HEK293 (cell line): ENCODE results near the gene NRP1.

Source experiments
- CTCF ChIA-PET: fragments of 350-600 bp; formaldehyde crosslinking; extraction: SDS; loops from one replicate; lab custom pipeline; 2021; ENCODE audit warnings: antibody characterized with exemption; lab: Yijun Ruan, JAX
- POLR2A ChIA-PET: fragments of 300-600 bp; formaldehyde crosslinking; extraction: SDS; loops from one replicate; lab custom pipeline; 2020; ENCODE audit warnings: antibody characterized with exemption, inconsistent platforms; lab: Yijun Ruan, JAX
- H3K27ac ChIP-seq: fragments of 200-500 bp; sonication (Bioruptor generic); 2 replicates; pipeline ENCODE4 v1.5.1; 2014; ENCODE audit warnings: low read depth, low read length, control low read depth, inconsistent platforms; ENCODE audit errors: extremely low read depth
- H3K36me3 ChIP-seq, 2 experiments: fragments of 200-500 bp in 1 of 2; sonication (Bioruptor generic) in 1 of 2; 1 replicate in 1 of 2; 2 replicates in 1 of 2; pipeline ENCODE4 v1.5.1; 2014 to 2017; ENCODE audit warnings: inconsistent platforms in 2 of 2, low read length in 2 of 2; ENCODE audit not compliant: control insufficient read depth in 2 of 2, insufficient read depth in 1 of 2
- H3K4me1 ChIP-seq: fragments of 200-500 bp; sonication (Bioruptor generic); 2 replicates; pipeline ENCODE4 v1.5.1; 2014; ENCODE audit warnings: mild to moderate bottlenecking, low read length, inconsistent platforms; ENCODE audit not compliant: control insufficient read depth, insufficient read depth
- H3K4me3 ChIP-seq: 2 replicates; pipeline ENCODE4 v1.5.1; 2011; ENCODE audit warnings: low read depth, mild to moderate bottlenecking, control low read depth, low read length, moderate library complexity
- H3K9me3 ChIP-seq: fragments of 200-500 bp; sonication (Bioruptor generic); 2 replicates; pipeline ENCODE4 v1.5.1; 2014; ENCODE audit warnings: low read depth, low read length, inconsistent platforms; ENCODE audit not compliant: control insufficient read depth, insufficient read depth
- PRDM4 ChIP-seq: fragments of 450-650 bp; formaldehyde crosslinking; IDR thresholded peaks from 2 replicates; pipeline ENCODE4 v1.5.1; 2017; ENCODE audit warnings: missing biosample characterization, missing genetic modification characterization
- PRDM6 ChIP-seq: fragments of 450-650 bp; formaldehyde crosslinking; IDR thresholded peaks from 2 replicates; pipeline ENCODE4 v1.5.1; 2017; ENCODE audit warnings: missing biosample characterization, missing genetic modification characterization
- ZNF518A ChIP-seq: fragments of 450-650 bp; formaldehyde crosslinking; conservative IDR thresholded peaks from 2 replicates; pipeline ENCODE4 v1.5.1; 2016; ENCODE audit warnings: low read depth, missing biosample characterization, missing genetic modification characterization

NRP1 gene

GRCh38 chr10:33306701-33307519 lies 27.6 kb downstream of the NRP1 start:
- POLR2A ChIA-PET: no interaction called here

More at GRCh38 chr10:33306701-33307519, 27.6 kb downstream of the NRP1 start:
- no peaks in the 10 kb centered on the region; a peak in 1 of 3 replicates for H3K36me3 ChIP-seq
- peaks cover 6% of the 10 kb centered on the region for H3K4me1 ChIP-seq
- H3K4me3 ChIP-seq: no peak overlapping the region
- H3K27ac ChIP-seq: no peak overlapping the region
- CTCF ChIA-PET: interaction anchor here (0.9 to 1.0 kb wide), 2 partner anchors 12 to 711 kb away, joined by 3 to 4 read pairs; no protein-coding TSS in a partner anchor
- TF ChIP-seq PRDM6: peak; percentile 68
- no peak for TF ChIP-seq ZNF518A
- TF ChIP-seq PRDM4 (tag by site-specific recombination): no peak
- no peaks in the 10 kb centered on the region; the same call in 1 of the 2 replicates for H3K9me3 ChIP-seq
